ENCODE data around the gene CCDC12.

The CCDC12 gene

DNA sequence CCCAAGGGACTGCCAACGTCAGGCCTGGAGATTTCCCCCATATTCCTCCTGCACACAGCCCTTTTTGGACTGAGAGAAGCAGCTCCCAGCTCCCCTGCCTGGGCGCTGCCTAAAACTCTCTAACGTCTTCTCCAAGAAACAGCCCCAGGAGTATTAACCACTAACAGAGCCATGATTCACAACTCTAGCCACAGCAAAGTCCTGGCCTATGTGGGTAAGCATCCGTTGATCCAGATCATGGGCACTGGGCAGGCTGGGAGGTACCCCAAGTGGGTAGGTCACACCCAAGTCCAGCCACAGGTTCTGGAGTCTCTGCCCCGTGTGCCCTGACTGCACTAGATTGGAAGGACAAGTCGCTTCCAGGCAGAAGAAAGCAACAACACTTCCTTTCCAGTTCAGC is 34.8 kb upstream of the CCDC12 start:
- no peak for TF ChIP-seq ZFX (IDR thresholded peaks at IDR 0.05; ENCODE audit: borderline replicate concordance)
- TF ChIP-seq, protein P1, sequence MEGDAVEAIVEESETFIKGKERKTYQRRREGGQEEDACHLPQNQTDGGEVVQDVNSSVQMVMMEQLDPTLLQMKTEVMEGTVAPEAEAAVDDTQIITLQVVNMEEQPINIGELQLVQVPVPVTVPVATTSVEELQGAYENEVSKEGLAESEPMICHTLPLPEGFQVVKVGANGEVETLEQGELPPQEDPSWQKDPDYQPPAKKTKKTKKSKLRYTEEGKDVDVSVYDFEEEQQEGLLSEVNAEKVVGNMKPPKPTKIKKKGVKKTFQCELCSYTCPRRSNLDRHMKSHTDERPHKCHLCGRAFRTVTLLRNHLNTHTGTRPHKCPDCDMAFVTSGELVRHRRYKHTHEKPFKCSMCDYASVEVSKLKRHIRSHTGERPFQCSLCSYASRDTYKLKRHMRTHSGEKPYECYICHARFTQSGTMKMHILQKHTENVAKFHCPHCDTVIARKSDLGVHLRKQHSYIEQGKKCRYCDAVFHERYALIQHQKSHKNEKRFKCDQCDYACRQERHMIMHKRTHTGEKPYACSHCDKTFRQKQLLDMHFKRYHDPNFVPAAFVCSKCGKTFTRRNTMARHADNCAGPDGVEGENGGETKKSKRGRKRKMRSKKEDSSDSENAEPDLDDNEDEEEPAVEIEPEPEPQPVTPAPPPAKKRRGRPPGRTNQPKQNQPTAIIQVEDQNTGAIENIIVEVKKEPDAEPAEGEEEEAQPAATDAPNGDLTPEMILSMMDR (IDR thresholded peaks at IDR 0.05), result no peak
- no peak overlapping the region for H3K27ac ChIP-seq

DNA sequence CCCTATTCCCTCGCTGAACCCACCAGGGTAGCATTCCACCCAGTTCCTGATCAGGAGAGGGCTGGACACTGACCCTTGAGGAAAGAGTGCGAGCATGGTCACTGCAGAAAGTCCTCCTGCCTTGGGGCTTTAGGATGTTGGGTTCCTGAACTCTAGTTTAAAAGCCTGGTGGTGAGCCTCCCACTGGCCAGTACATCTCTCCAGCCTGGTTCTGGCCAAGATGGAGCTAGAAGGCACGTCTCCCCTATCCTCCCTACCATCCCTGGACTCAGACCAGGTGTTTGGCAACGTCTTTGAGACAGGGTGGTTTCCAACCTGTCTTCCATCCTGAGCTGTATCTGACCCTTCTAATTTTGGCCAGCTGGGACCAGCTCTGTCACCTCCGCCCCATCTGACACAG is 34.4 kb upstream of the CCDC12 start:
- no peak overlapping the region for H3K27ac ChIP-seq
- TF ChIP-seq, protein P1 (IDR thresholded peaks at IDR 0.05), result no peak
- TF ChIP-seq ZFX (IDR thresholded peaks at IDR 0.05; ENCODE audit: borderline replicate concordance), result no peak

DNA sequence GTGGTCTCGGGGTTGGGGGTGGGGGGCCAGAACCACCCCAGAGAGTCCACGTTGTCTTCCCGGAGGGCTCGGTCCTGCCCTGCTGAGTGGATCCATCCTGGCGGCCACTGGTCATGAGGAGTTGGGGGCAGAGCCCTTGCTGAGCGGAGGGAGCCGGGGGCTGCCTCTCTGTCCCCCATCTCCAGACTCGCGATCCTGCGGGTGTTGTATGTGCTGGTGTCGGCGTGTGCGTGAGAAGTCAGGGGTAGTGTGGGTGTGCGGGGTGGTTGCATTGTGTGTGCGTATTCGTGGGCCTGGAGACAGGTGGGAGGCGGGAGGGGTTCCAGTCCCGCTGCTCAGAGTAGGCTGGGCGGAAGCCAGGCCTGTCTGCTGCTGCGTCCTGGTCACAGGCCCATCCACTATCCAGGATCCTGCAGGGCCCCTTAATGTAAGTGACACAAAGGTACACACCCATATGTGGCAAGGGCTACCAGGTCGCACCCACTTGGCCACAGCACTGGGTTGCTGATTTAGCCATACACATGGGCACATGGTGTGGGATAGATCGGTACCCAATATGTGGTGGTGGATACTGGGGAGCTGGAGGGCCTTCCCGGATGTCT is 33.7 kb upstream of the CCDC12 start:
- no peak for TF ChIP-seq ZFX (IDR thresholded peaks at IDR 0.05; ENCODE audit: borderline replicate concordance)
- TF ChIP-seq, protein P1 (IDR thresholded peaks at IDR 0.05), result no peak
- no peak overlapping the region for H3K27ac ChIP-seq

DNA sequence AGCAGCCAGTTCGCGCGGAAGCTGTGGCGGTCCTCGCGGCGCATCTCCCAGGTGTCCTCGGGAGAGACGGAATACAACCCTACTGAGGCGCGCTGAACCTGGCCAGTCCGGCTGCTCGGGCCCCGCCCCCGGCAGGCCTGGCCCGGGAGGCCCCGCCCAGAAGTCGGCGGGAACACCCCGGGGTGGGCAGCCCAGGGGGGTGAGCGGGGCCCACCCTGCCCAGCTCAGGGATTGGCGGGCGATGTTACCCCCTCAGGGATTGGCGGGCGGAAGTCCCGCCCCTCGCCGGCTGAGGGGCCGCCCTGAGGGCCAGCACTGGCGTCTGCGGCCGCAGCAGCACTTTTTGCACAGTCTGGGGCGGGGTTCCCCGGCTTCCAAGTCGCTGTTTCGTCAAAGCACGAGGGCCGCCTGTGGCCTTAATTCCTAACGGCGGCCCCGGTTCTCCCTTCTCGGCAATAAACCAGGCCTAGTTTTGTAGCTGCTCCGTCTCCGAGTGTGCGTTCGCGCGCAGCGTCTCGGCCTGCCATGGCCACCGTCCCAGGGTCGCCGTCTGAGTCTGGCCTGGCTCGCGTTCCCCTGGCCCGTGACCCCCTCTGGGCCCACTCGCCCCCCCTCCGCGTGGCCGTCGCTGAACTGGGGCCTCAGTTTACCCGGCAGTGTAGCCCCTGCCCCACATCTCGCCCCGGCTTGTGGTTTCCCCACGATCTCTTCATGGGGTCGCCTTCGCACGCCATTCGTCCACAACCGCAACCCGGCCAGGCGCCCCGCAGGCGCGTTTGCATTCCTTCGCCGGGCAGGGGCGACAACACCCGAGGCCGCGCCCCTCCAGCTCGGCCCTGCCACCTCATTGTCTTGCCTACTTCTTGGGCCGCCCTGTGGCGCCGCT is 32.9 kb upstream of the CCDC12 start:
- H3K27ac ChIP-seq, result no peak overlapping the region
- TF ChIP-seq, protein P1 (IDR thresholded peaks at IDR 0.05), result no peak
- no peak for TF ChIP-seq ZFX (IDR thresholded peaks at IDR 0.05; ENCODE audit: borderline replicate concordance)

DNA sequence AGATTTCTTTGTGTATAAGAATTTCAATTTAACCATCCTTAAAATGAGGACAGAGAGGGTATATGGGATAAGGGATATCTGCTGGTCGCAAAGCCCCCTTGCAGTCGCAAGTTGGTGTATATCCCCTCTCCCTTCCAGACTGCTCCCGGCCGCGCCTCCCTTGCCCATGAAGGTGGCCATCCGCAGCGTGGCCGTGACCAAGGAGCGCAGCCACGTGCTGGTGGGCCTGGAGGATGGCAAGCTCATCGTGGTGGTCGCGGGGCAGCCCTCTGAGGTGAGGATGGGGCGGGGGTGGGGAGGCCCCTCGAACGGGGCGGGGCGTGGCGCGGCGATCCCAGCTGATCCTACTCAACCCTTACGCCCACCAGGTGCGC is 32.3 kb upstream of the CCDC12 start:
- no peak overlapping the region for H3K27ac ChIP-seq
- TF ChIP-seq ZFX (IDR thresholded peaks at IDR 0.05; ENCODE audit: borderline replicate concordance), result no peak
- TF ChIP-seq, protein P1 (IDR thresholded peaks at IDR 0.05), result no peak

DNA sequence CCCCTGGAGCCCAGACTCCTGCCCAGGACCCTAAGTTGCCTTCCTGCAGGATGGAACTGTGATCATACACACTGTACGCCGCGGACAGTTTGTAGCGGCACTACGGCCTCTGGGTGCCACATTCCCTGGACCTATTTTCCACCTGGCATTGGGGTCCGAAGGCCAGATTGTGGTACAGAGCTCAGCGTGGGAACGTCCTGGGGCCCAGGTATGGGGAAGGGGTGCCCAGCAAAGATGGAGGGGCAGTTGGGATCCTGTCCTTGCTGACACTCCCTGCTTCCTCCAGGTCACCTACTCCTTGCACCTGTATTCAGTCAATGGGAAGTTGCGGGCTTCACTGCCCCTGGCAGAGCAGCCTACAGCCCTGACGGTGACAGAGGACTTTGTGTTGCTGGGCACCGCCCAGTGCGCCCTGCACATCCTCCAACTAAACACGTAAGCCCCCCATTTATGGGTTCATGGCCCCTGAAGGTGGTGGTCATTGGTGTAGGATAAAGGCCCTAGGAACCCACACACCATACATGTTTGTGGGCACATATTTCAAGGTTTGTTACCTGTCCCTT is 31.8 kb upstream of the CCDC12 start:
- H3K27ac ChIP-seq, result no peak overlapping the region

More for the DNA sequence above, 31.8 kb upstream of the CCDC12 start:
- TF ChIP-seq, protein P1 (IDR thresholded peaks at IDR 0.05), result no peak
- no peak for TF ChIP-seq ZFX (IDR thresholded peaks at IDR 0.05; ENCODE audit: borderline replicate concordance)
